AG04449 (cell line): Measurements from ENCODE around the gene CRIP1.
A peak's percentile ranks its signal among the peaks of the same experiment; 100 is the strongest.

ENCODE experiments used
- CTCF ChIA-PET: fragments of 350-600 bp; formaldehyde crosslinking; extraction: SDS; loops from one replicate; lab custom pipeline; 2021; ENCODE audit warnings: antibody characterized with exemption; lab: Yijun Ruan, JAX
- POLR2A ChIA-PET: fragments of 400-600, 350-600 bp; formaldehyde crosslinking; extraction: SDS; loops from one replicate; lab custom pipeline; 2020; ENCODE audit warnings: antibody characterized with exemption, inconsistent platforms; lab: Yijun Ruan, JAX
- DNase-seq: peaks from one replicate; pipeline ENCODE4 v3.0.0-alpha.2; 2010; ENCODE audit warnings: low read depth, low spot score
- H3K4me3 ChIP-seq: 2 replicates; pipeline ENCODE4 v1.5.1; 2011; ENCODE audit warnings: low read depth, mild to moderate bottlenecking, control low read depth, low read length
- CTCF ChIP-seq: IDR thresholded peaks from one replicate; pipeline ENCODE4 v1.5.1; 2011; ENCODE audit warnings: mild to moderate bottlenecking, moderate library complexity, low read length, control low read depth, inconsistent platforms; ENCODE audit not compliant: insufficient read depth; ENCODE audit errors: missing control alignments

CRIP1 gene

DNA sequence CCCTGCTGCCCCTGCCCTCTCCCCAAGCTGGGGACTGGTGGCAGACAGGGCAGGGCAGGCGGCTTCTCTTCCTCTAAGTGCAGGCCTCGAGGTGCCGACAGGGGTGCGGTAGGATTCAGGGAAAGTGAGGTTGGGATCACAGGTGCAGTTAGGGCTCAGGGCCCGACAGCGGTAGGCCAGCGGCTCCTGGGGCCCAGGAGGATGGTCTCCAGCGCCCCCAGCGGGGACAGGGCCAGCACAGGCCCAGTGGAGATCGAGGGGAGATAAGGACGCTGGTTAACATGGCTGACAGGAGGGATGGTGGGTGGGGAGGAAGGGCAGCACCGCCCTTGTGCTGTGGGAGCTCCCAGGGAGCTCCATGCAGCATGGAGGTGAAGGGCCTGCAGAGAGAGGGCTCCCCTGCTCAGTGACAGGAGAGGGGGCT is 935 bp upstream of the CRIP1 start:
- DNase-seq: no peak
- ChIA-PET CTCF (interaction anchor here (0.6 to 1.5 kb wide), 4 partner anchors 9 to 123 kb away, joined by 3 to 4 read pairs (median 3); no protein-coding TSS in a partner anchor), POLR2A (no interaction called here)
- H3K4me3 ChIP-seq: no peak overlapping the region
- TF ChIP-seq CTCF: peak; percentile 44

- DNase-seq: no peak
- TF ChIP-seq CTCF: no peak
- peak overlapping the region; percentile 20 for H3K4me3 ChIP-seq
- CTCF ChIA-PET: interaction anchor here (1.0 to 1.5 kb wide), 3 partner anchors 42 to 124 kb away, joined by 3 to 4 read pairs (median 3); no protein-coding TSS in a partner anchor
- POLR2A ChIA-PET: no interaction called here
These were observed 325 bp downstream of the CRIP1 start for GRCh38 chr14:105486974-105487448.

- POLR2A ChIA-PET: no interaction called here
- peak overlapping the region; percentile 20 for H3K4me3 ChIP-seq
- DNase-seq: no peak
- CTCF ChIA-PET: interaction anchor here (1.0 kb wide), 1 partner anchor 41 kb away, joined by 3 read pairs; no protein-coding TSS in a partner anchor
- no peak for TF ChIP-seq CTCF
These were observed 831 bp downstream of the CRIP1 start for GRCh38 chr14:105487449-105487985.

GRCh38 chr14:105487986-105488777 is 1.5 kb downstream of the CRIP1 start:
- no peak for DNase-seq

DNA sequence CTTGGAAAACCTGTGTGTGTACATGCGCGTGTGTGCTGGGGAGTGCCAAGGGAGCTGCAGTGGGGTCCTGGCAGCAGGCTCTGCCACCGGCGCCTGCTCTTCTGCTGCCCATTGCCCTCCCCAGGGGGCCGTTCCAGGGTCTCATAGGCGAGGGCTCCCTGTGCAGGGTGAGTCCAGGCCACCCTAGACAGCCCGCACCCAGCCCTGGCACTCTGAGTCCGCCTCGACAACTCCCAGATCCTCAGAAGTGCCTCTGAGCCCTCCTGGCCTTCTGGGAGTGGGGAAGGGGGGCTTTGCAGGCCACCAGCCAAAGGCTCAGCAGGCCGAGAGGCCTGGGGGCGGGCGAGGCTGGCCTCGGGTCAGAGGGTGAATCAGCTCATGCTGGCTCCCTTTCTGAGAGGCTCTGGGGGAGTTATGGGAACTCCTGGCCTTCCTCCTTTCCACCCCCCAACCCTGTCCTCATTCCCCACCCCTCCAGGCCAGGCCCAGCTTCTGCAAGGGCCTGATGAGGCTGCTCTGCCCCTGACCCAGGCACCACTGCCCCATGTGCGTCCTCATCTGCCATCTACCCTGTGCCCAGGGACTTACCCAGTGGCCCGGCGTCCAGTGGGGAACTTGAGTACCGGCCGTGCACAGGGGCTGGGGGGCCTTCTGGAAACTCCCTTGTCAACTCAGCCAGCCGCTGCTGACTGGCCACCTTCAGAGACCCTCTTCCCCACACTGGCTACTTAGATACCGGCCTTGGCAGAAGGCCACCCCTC is 2.3 kb downstream of the CRIP1 start:
- ChIA-PET CTCF (interaction anchor here (0.7 to 4.6 kb wide), 24 partner anchors 8 to 399 kb away, joined by 3 to 91 read pairs (median 4); partner anchors contain the start of gene BRF1), POLR2A (interaction anchor here (2.1 kb wide), 1 partner anchor 8 kb away, joined by 17 read pairs; no protein-coding TSS in a partner anchor)
- no peak for TF ChIP-seq CTCF
- H3K4me3 ChIP-seq: no peak overlapping the region
- DNase-seq: no peak

More at GRCh38 chr14:105487986-105488777, 1.5 kb downstream of the CRIP1 start:
- ChIA-PET CTCF (interaction anchor here (0.7 to 4.6 kb wide), 5 partner anchors 7 to 123 kb away, joined by 3 to 91 read pairs (median 16); no protein-coding TSS in a partner anchor), POLR2A (no interaction called here)
- H3K4me3 ChIP-seq: no peak overlapping the region; the same call in 1 of the 2 replicates
- TF ChIP-seq CTCF: no peak
